ENCODE results near the gene DEDD. TPM values are rescaled to one million over a fixed set of nuclear protein-coding genes. Genes with fewer than 3 reads are reported as not detected.
A peak's percentile ranks its signal among the peaks of the same experiment; 100 is the strongest.

The DEDD gene
- total RNA-seq, 4 donors from 2014 or later: 4.4 to 42.2 (median 36.1) TPM

- Histone ChIP-seq H3K4me1 (no peaks in the 10 kb centered on the region), H3K36me3 (no peaks in the 10 kb centered on the region), H3K27me3 (no peaks in the 10 kb centered on the region), H3K27ac (no peak overlapping the region), H3K9me3 (no peaks in the 10 kb centered on the region), H3K4me3 (no peak overlapping the region)
- DNase-seq: no peak
- TF ChIP-seq POLR2A (IDR thresholded peaks at IDR 0.05): no peak
- TF ChIP-seq CTCF (IDR thresholded peaks at IDR 0.05): no peak
- intact Hi-C loops (cut with DNase I; ENCODE audit: low total_unique reads): no loop called here
These were observed 57.6 kb downstream of the DEDD start for GRCh38 chr1:161074676-161075368.

GRCh38 chr1:161073474-161074121, 58.9 kb downstream of the DEDD start:
- H3K27me3 ChIP-seq: no peaks in the 10 kb centered on the region
- intact Hi-C loops (cut with DNase I; ENCODE audit: low total_unique reads): no loop called here
- no peak overlapping the region for H3K27ac ChIP-seq
- no peak overlapping the region for H3K4me3 ChIP-seq
- no peaks in the 10 kb centered on the region for H3K4me1 ChIP-seq
- no peaks in the 10 kb centered on the region for H3K36me3 ChIP-seq
- no peaks in the 10 kb centered on the region for H3K9me3 ChIP-seq
- DNase-seq: no peak
- TF ChIP-seq POLR2A (IDR thresholded peaks at IDR 0.05): no peak
- TF ChIP-seq CTCF (IDR thresholded peaks at IDR 0.05): no peak

GRCh38 chr1:161072751-161073449, 59.6 kb downstream of the DEDD start:
- Histone ChIP-seq H3K27ac (no peak overlapping the region), H3K27me3 (no peaks in the 10 kb centered on the region), H3K36me3 (no peaks in the 10 kb centered on the region), H3K4me1 (no peaks in the 10 kb centered on the region), H3K9me3 (no peaks in the 10 kb centered on the region), H3K4me3 (no peak overlapping the region)
- TF ChIP-seq CTCF (IDR thresholded peaks at IDR 0.05) (no peak), POLR2A (IDR thresholded peaks at IDR 0.05) (no peak)
- intact Hi-C loops (cut with DNase I; ENCODE audit: low total_unique reads): no loop called here
- DNase-seq: no peak

- Histone ChIP-seq H3K27ac (no peak overlapping the region), H3K4me3 (no peak overlapping the region), H3K27me3 (no peaks in the 10 kb centered on the region), H3K4me1 (no peaks in the 10 kb centered on the region), H3K9me3 (no peaks in the 10 kb centered on the region), H3K36me3 (no peaks in the 10 kb centered on the region)
- intact Hi-C loops (cut with DNase I; ENCODE audit: low total_unique reads): no loop called here
- TF ChIP-seq CTCF (IDR thresholded peaks at IDR 0.05): peak in 3 of 4 experiments; percentile 14 to 35 (median 22)
- TF ChIP-seq POLR2A (IDR thresholded peaks at IDR 0.05): no peak
- no peak for DNase-seq
These were observed 60.5 kb downstream of the DEDD start for GRCh38 chr1:161071886-161072371.

Small RNAs within 50 kb of the gene (small RNA-seq; reads per million reads assigned to genes)
- not detected for gene RF01225

Other genes starting within 250 kb of the DEDD start
- 1 to 10 TPM in 1 of 4 donors, under 1 TPM in 1, not detected in 2; 0.90 to 1.2 TPM for gene ITLN1, start 247.5 kb downstream of the DEDD start, total RNA-seq
- not detected for gene ITLN2, start 177.9 kb downstream of the DEDD start, total RNA-seq
- 10 to 100 TPM; 22.6 to 45.3 (median 26.6) TPM for gene F11R, start 111.5 kb downstream of the DEDD start, total RNA-seq
- 10 to 100 TPM in 1 of 4 donors, 1 to 10 TPM in 1, not detected in 2; 5.6 to 20.3 TPM for gene TSTD1, start 93.7 kb downstream of the DEDD start, total RNA-seq
- 10 to 100 TPM; 20.7 to 71.8 (median 44.2) TPM for gene USF1, start 86.7 kb downstream of the DEDD start, total RNA-seq
- gene ARHGAP30, start 62.8 kb downstream of the DEDD start, total RNA-seq: 1 to 10 TPM in 3 of 4 donors, under 1 TPM in 1; 0.88 to 3.4 (median 2.6) TPM
- gene NECTIN4, start 43.1 kb downstream of the DEDD start, total RNA-seq: 1 to 10 TPM in 1 of 4 donors, not detected in 3; 2.1 TPM
- 10 to 100 TPM in 1 of 4 donors, 1 to 10 TPM in 2, under 1 TPM in 1; 0.51 to 12.1 (median 3.4) TPM for gene KLHDC9, start 34.3 kb downstream of the DEDD start, total RNA-seq
- gene PFDN2, start 14.6 kb downstream of the DEDD start, total RNA-seq: 10 to 100 TPM in 3 of 4 donors, 1 to 10 TPM in 1; 3.3 to 38.9 (median 29.8) TPM
- 10 to 100 TPM in 3 of 4 donors, 1 to 10 TPM in 1; 1.0 to 36.9 (median 22.0) TPM for gene NIT1, start 14.6 kb downstream of the DEDD start, total RNA-seq
- 100 to 1,000 TPM in 1 of 4 donors, 10 to 100 TPM in 2, 1 to 10 TPM in 1; 2.0 to 111 (median 62.9) TPM for gene UFC1, start 21.3 kb upstream of the DEDD start, total RNA-seq
- gene USP21, start 26.8 kb upstream of the DEDD start, total RNA-seq: 10 to 100 TPM in 3 of 4 donors, 1 to 10 TPM in 1; 4.1 to 38.1 (median 29.9) TPM
- 10 to 100 TPM; 11.3 to 40.5 (median 21.6) TPM for gene PPOX, start 33.8 kb upstream of the DEDD start, total RNA-seq
- 10 to 100 TPM in 3 of 4 donors, 1 to 10 TPM in 1; 1.0 to 23.9 (median 19.9) TPM for gene B4GALT3, start 44.8 kb upstream of the DEDD start, total RNA-seq
- 10 to 100 TPM in 3 of 4 donors, 1 to 10 TPM in 1; 1.3 to 41.5 (median 10.9) TPM for gene ADAMTS4, start 66.4 kb upstream of the DEDD start, total RNA-seq
- 100 to 1,000 TPM in 1 of 4 donors, 10 to 100 TPM in 3; 43.8 to 107 (median 93.9) TPM for gene NDUFS2, start 69.7 kb upstream of the DEDD start, total RNA-seq
- gene FCER1G, start 82.6 kb upstream of the DEDD start, total RNA-seq: 10 to 100 TPM in 3 of 4 donors, 1 to 10 TPM in 1; 1.3 to 39.4 (median 12.6) TPM
- not detected for gene APOA2, start 91.0 kb upstream of the DEDD start, total RNA-seq
- gene TOMM40L, start 93.4 kb upstream of the DEDD start, total RNA-seq: 10 to 100 TPM in 1 of 4 donors, 1 to 10 TPM in 3; 2.6 to 13.2 (median 7.3) TPM
- gene NR1I3, start 105.5 kb upstream of the DEDD start, total RNA-seq: not detected
- gene PCP4L1, start 126.1 kb upstream of the DEDD start, total RNA-seq: 1 to 10 TPM in 2 of 4 donors, under 1 TPM in 1, not detected in 1; 0.77 to 3.1 (median 1.9) TPM
- 10 to 100 TPM in 1 of 4 donors, 1 to 10 TPM in 1, not detected in 2; 2.2 to 10.7 TPM for gene MPZ, start 177.3 kb upstream of the DEDD start, total RNA-seq
- 100 to 1,000 TPM in 1 of 4 donors, 10 to 100 TPM in 3; 28.5 to 127 (median 55.8) TPM for gene SDHC, start 181.7 kb upstream of the DEDD start, total RNA-seq
- gene CFAP126, start 235.2 kb upstream of the DEDD start, total RNA-seq: not detected

Data from uterus (tissue), 4 donors.